HG02642 (cell line): Measurements from ENCODE around the gene ITPR2.
"Not testable (repeated sequence)": the region's sequence is repeated elsewhere in the genome, so short reads cannot be mapped to it uniquely, and the experiment has no call there.

Source experiments
- ATAC-seq: cut with Tn5 transposase; IDR thresholded peaks from one replicate; pipeline ENCODE4 v1.9.1; 2021; ENCODE audit warnings: mild to moderate bottlenecking; ENCODE audit not compliant: unreplicated experiment, poor library complexity

The ITPR2 gene

GRCh38 chr12:26832822-26833742 lies at the start of gene ITPR2:
Gene ITPR2, minus strand, starts transcription at chr12:26833194. Its CDS starts 413 bp downstream, at chr12:26832781.
- ATAC-seq: peak; percentile 78

GRCh38 chr12:26880625-26881024 lies 47.6 kb upstream of the ITPR2 start:
- no peak for ATAC-seq

DNA sequence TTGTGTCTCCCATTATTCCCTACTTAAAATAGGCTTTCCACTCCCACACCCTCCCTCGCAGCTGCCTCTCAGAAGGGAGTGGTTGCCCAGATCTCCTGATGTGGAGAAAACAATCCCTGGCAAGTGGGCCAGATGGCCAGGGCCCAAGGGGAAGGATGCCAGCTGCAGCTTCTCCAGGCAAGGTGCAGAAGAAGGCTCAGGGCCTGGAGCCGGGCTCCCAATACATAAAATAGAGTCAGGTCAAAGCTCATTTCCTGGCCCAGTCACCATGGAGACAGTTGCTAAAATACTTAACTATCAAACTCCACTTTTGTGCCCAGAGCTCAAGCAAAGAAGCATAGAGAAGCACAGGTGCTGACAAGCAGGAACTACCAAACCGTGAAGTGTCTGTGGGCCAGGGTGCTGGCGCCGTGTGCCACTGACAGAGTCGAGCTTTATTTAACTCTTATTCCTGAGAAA lies 45.7 kb upstream of the ITPR2 start:
- peak; percentile 70 for ATAC-seq

DNA sequence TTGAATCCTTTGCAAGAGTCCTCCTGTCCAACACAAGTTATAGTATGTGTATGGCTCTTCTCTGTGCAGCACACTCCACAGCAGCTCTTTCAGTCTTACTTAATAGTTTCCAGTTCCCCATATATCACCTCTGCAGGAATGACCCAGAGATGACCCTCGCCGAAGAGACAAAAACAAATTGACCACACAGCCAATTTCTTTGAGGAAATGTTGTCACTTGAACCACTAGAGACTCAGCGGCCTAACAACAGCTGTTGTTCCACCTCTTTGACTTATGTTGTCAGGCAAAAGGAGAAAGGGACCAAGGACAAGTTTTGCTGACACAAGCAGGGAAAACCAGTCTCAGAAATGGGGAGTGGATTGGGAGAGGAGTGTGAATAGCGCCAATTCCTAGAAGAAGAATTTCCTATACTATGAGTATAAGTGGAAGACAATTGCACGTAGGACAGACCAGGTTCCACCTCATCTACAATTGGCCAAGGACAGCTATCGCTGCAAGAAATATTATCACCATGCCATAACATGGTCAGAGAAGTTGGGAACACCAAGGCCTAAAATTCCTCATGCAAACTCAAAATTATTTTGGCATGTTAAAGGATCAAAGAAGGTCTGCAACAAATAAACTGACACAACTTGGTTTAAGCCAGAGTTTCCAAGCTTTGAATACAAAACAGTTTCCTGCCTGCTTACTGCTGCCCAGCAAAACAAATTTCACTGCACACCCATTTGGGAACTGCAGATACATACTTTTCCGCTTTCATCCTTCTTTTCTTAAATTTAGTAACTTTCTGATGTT lies 41.7 kb upstream of the ITPR2 start:
- peak; percentile 57 for ATAC-seq

- no peak for ATAC-seq
Observed at GRCh38 chr12:26872625-26873024, 39.6 kb upstream of the ITPR2 start.

GRCh38 chr12:26871985-26872384 lies 39.0 kb upstream of the ITPR2 start:
- ATAC-seq: no peak

GRCh38 chr12:26870491-26871419 lies 37.8 kb upstream of the ITPR2 start:
- no peak for ATAC-seq

GRCh38 chr12:26869908-26870459 lies 37.0 kb upstream of the ITPR2 start:
- ATAC-seq: no peak

DNA sequence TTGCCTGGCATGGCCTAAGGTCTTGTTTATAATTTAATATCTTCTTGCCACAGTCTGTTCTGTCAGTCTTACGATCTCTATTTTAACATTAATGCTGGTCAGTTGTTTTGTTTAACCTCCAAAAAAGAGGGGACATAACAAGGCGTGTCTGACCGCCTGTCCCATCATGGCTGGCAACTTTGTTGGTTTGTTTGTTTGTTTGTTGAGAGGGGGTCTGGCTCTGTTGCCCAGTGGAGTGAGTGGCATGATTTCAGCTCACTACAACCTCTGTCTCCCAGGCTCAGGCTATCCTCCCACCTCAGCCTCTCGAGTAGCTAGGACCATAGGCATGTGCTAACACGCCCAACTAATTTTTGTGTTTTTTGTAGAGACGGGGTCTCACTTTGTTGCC lies 36.1 kb upstream of the ITPR2 start:
- ATAC-seq: no peak

DNA sequence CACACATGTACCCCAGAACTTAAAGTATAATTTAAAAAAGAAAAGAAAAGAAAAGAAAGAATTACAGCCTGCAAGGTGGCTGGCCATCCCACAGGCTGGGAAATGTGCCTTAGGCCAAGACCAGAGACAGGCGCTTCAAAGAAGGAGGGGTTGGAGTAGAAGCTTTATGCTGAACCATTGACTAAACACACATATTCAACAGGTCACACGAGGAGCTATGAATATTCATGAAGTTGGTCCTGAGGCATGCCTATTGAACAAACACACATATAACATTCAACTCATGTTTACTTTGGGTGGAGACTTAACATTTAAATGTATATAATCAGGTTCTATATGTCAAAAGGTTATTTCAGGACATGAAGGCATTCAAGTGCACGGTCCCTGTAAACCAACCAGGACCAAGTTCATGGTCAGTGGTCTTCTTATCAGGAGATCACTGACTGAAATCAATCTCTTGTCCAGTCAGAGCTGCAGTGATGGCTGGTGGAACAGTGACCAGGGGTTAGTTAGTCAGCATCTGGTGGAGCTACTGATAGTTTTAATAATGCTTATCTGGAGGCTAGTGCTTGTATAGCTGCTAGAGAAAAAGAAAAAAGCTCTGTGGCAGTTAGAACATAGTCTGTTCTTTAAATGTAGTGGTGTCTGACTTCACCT lies 35.6 kb upstream of the ITPR2 start:
- ATAC-seq: no peak

- peak; percentile 61 for ATAC-seq
Observed at GRCh38 chr12:26867080-26867479, 34.1 kb upstream of the ITPR2 start.

DNA sequence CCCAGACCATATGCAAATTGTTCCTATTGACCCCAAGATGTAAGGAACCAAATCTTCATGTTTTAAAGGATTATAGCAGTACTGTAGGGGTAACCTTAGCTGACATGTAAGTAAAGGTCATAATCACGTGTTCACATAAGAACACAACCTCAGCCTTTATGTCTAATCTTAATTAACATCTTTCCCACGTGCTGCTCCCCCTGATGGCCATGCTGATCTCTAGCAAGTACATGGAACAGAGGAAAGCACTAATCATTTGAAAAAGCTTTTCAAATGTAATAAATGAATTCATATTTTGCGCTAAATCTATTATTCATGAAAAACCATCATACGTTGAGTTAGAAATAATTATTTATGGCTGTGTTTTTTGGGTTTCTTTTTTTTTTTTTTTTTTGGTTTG lies 30.5 kb upstream of the ITPR2 start:
- ATAC-seq: no peak

- ATAC-seq: not testable (repeated sequence)
Observed at GRCh38 chr12:26862787-26863186, 29.8 kb upstream of the ITPR2 start.

DNA sequence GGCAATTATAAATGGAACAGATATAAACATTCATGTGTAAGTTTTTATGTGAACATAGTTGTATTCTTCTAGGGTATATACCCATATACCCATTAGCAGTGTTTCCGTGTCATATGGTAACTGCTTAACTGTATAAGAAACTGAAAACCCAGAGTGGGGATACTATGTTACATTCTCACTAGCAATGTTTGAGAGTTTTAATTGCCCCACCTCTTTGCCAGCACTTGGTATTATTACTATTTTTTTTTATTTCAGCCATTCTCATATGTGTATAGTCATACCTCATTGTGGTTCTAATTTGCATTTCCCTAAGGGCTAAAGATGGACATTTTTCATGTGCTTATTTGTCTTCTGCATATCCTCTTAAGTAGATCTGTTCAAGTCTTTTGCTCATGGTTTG lies 28.7 kb upstream of the ITPR2 start:
- ATAC-seq: no peak

- ATAC-seq: no peak
Observed at GRCh38 chr12:26857465-26858176, 24.6 kb upstream of the ITPR2 start.

- no peak for ATAC-seq
Observed at GRCh38 chr12:26855337-26855736, 22.3 kb upstream of the ITPR2 start.

DNA sequence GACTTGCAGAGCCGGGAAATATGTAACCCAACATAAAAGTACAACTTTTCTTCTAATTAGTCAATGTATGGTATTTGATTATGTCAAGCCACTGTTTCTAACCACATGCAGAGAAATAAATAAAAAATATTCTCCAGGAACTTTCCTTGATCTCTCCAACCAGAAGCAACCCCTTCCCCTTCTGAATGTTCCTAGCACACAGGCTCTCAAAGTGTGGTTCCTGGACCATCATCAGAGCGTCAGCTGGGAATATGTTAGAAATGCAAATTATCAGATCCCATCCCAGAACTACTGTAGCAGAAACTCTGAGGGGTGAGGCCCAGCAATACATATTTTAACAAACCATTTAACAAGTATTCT lies 21.0 kb upstream of the ITPR2 start:
- ATAC-seq: no peak

- peak; percentile 77 for ATAC-seq
Observed at GRCh38 chr12:26853303-26854030, 20.5 kb upstream of the ITPR2 start.
